WTC11 (cell line): Measurements from ENCODE around the gene NKPD1. TPM values are rescaled to one million over a fixed set of nuclear protein-coding genes. Genes with fewer than 3 reads are reported as not detected.

ENCODE experiments used
- ATAC-seq: fragments of 200-7000 bp; cut with Tn5 transposase; 2 replicates; pipeline ENCODE4 v1.10.0; 2021; ENCODE audit warnings: mild to moderate bottlenecking, moderate library complexity
- CTCF ChIA-PET: fragments of 300-600 bp; sonication (Branson Sonifier 250); formaldehyde crosslinking; loops from one replicate; lab custom pipeline; 2021; ENCODE audit warnings: antibody characterized with exemption; lab: Charles Lee
- POLR2A ChIA-PET: fragments of 350-600 bp; sonication (Branson Sonifier 250); formaldehyde crosslinking; loops from one replicate; lab custom pipeline; 2021; ENCODE audit warnings: antibody characterized with exemption; lab: Charles Lee
- DNase-seq: peaks from one replicate; pipeline ENCODE4 v3.0.0; 2021; ENCODE audit warnings: low spot score
- H3K27ac Mint-ChIP-seq: 2 replicates; pipeline ENCODE4 v1.8.0; 2021; ENCODE audit warnings: mixed read lengths
- H3K27me3 Mint-ChIP-seq: 2 replicates; pipeline ENCODE4 v1.8.0; 2021; ENCODE audit warnings: low read depth, mild to moderate bottlenecking, moderate library complexity, mixed read lengths
- H3K36me3 Mint-ChIP-seq: 2 replicates; pipeline ENCODE4 v1.8.0; 2021; ENCODE audit warnings: mixed read lengths
- H3K4me1 Mint-ChIP-seq: 2 replicates; pipeline ENCODE4 v1.8.0; 2022; ENCODE audit warnings: mixed read lengths
- H3K4me3 Mint-ChIP-seq: 2 replicates; pipeline ENCODE4 v1.8.0; 2021; ENCODE audit warnings: mild to moderate bottlenecking, moderate library complexity, mixed read lengths
- H3K9me3 Mint-ChIP-seq: 2 replicates; pipeline ENCODE4 v1.8.0; 2021; ENCODE audit warnings: mixed read lengths
- AR ChIP-seq: fragments of 250-450 bp; sonication (Bioruptor Pico); IDR thresholded peaks from 2 replicates; pipeline ENCODE4 v1.9.0; 2021; ENCODE audit warnings: mild to moderate bottlenecking
- ATF6 ChIP-seq: sonication (generic); formaldehyde crosslinking; IDR thresholded peaks from 2 replicates; pipeline ENCODE4 v1.8.1; 2023; ENCODE audit warnings: mild to moderate bottlenecking, missing genetic modification reagents
- CDX4 ChIP-seq: fragments of 250-450 bp; sonication (Bioruptor Pico); IDR thresholded peaks from 2 replicates; pipeline ENCODE4 v1.9.0; 2021; ENCODE audit warnings: moderate library complexity, mild to moderate bottlenecking, inconsistent platforms, borderline replicate concordance
- CREM ChIP-seq: sonication (generic); formaldehyde crosslinking; IDR thresholded peaks from 2 replicates; pipeline ENCODE4 v1.8.1; 2022; ENCODE audit warnings: mild to moderate bottlenecking, missing genetic modification reagents, moderate library complexity
- E2F5 ChIP-seq: sonication (generic); formaldehyde crosslinking; IDR thresholded peaks from 2 replicates; pipeline ENCODE4 v1.8.1; 2022; ENCODE audit warnings: mild to moderate bottlenecking, moderate library complexity, missing genetic modification reagents
- HMGA2 ChIP-seq: fragments of 250-450 bp; sonication (Bioruptor Pico); IDR thresholded peaks from 2 replicates; pipeline ENCODE4 v1.4.0; 2021; ENCODE audit warnings: mild to moderate bottlenecking, moderate library complexity
- IRF1 ChIP-seq: sonication (generic); formaldehyde crosslinking; IDR thresholded peaks from 2 replicates; pipeline ENCODE4 v1.8.0; 2023; ENCODE audit warnings: missing genetic modification reagents
- MLX ChIP-seq: sonication (generic); formaldehyde crosslinking; IDR thresholded peaks from 2 replicates; pipeline ENCODE4 v1.8.1; 2023; ENCODE audit warnings: mild to moderate bottlenecking, missing genetic modification reagents, moderate library complexity
- STAT6 ChIP-seq: sonication (generic); formaldehyde crosslinking; conservative IDR thresholded peaks from 2 replicates; pipeline ENCODE4 v1.8.1; 2023; ENCODE audit warnings: mild to moderate bottlenecking, low read depth, missing genetic modification reagents, moderate library complexity
- ZNF317 ChIP-seq: sonication (generic); formaldehyde crosslinking; IDR thresholded peaks from 2 replicates; pipeline ENCODE4 v1.8.1; 2023; ENCODE audit warnings: low read depth, mild to moderate bottlenecking, moderate library complexity, missing genetic modification reagents, borderline replicate concordance
- total RNA-seq: library from RNA; stranded (reverse); gene quantifications from 3 replicates; pipeline ENCODE4 v1.2.3, GENCODE V29; 2021

NKPD1 gene
- total RNA-seq, 1 experiment from 2014 or later = 0.57 TPM

- no peaks in the 10 kb centered on the region for H3K36me3 Mint-ChIP-seq
- DNase-seq (no peak), ATAC-seq (no peak)
- no peak overlapping the region for H3K27ac Mint-ChIP-seq
- peaks cover 8% of the 10 kb centered on the region; the same call in 1 of the 2 replicates for H3K4me1 Mint-ChIP-seq
- ChIA-PET POLR2A (no interaction called here), CTCF (interaction anchor here (0.7 to 0.8 kb wide), 3 partner anchors 22 to 407 kb away, joined by 3 to 4 read pairs (median 3); no protein-coding TSS in a partner anchor)
- no peak overlapping the region for H3K4me3 Mint-ChIP-seq
- no peak for TF ChIP-seq STAT6 (CRISPR knock-in tag)
- no peak for TF ChIP-seq ZNF317 (CRISPR knock-in tag)
- TF ChIP-seq MLX (CRISPR knock-in tag) = no peak
- peaks cover 8% of the 10 kb centered on the region; the same call in 1 of the 2 replicates for H3K27me3 Mint-ChIP-seq
- H3K9me3 Mint-ChIP-seq = no peaks in the 10 kb centered on the region
Measured at GRCh38 chr19:45184115-45184514, 23.3 kb upstream of the NKPD1 start.

- ATAC-seq (no peak), DNase-seq (no peak)
- Mint-ChIP-seq H3K4me1 (peaks cover 8% of the 10 kb centered on the region; the same call in 1 of the 2 replicates), H3K9me3 (no peaks in the 10 kb centered on the region), H3K27ac (0 out of 2 replicates have a peak overlapping the region, but pooled peaks have one; percentile 14), H3K4me3 (no peak overlapping the region), H3K36me3 (no peaks in the 10 kb centered on the region), H3K27me3 (peaks cover 8% of the 10 kb centered on the region; the same call in 1 of the 2 replicates)
- ChIA-PET CTCF (interaction anchor here (0.8 kb wide), 1 partner anchor 39 kb away, joined by 4 read pairs; no protein-coding TSS in a partner anchor), POLR2A (interaction anchor here (0.6 kb wide), 1 partner anchor 527 kb away, joined by 3 read pairs; no protein-coding TSS in a partner anchor)
- no peak for TF ChIP-seq AR (CRISPR knock-in tag)
- TF ChIP-seq HMGA2 (CRISPR knock-in tag) = no peak
- no peak for TF ChIP-seq ATF6 (CRISPR knock-in tag)
- TF ChIP-seq STAT6 (CRISPR knock-in tag) = no peak
- TF ChIP-seq CDX4 (CRISPR knock-in tag) = no peak
- TF ChIP-seq CREM (CRISPR knock-in tag) = no peak
- no peak for TF ChIP-seq E2F5
- TF ChIP-seq IRF1 (CRISPR knock-in tag) = no peak
Measured at GRCh38 chr19:45182758-45183157, 22.0 kb upstream of the NKPD1 start.
